ENCODE measurements around the gene CFAP20DC. TPM values are rescaled to one million over a fixed set of nuclear protein-coding genes. Genes with fewer than 3 reads are reported as not detected.
"Not testable (repeated sequence)": the region's sequence is repeated elsewhere in the genome, so short reads cannot be mapped to it uniquely, and the experiment has no call there.

CFAP20DC gene
- total RNA-seq, 2 experiments from 2014 or later: 1.0 to 1.4 TPM

DNA sequence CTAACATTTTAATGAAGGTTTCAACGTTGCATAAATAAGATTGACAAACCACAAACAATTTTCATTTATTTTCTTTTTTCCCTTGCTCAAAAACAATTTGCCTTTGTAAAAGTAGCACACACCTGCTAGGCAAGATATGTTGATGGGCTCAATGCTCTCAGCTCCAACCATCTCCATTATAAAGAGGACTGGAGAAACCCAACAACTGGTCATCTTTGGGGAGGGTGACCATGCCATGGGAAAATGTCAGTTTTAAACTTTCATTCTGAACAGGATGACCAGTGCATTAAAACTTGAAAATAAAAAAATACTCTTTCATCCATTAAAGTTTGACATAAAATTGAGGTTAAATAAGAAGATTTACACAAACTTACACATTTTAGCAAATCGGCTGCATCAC, 183.7 kb downstream of the CFAP20DC start:
- Mint-ChIP-seq H3K27ac (no peak overlapping the region), H3K4me3 (no peak overlapping the region), H3K27me3 (no peaks in the 10 kb centered on the region), H3K9me3 (ENCODE audit: low read depth) (no peaks in the 10 kb centered on the region), H3K4me1 (no peaks in the 10 kb centered on the region), H3K36me3 (no peaks in the 10 kb centered on the region)
- ATAC-seq (no peak), DNase-seq (no peak)
- CTCF ChIA-PET: no interaction called here

DNA sequence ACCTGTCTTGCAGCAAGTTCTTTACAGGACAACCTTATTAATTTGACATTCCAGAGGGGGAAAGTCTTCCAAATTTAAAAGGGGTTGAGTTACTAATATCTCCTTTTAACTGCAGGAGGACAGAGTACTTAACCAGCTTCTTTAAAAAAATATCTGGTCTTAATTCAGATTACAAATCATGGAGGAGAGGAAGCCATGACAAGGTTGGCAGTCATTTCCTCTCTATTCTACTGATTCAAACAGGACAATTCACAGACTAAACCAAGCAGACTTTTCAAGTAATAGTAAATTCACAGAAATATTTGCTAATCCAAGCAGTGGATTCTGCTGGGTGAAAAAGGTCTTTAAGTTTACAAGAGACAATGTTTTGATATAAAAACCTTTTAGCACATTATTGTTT, 185.3 kb downstream of the CFAP20DC start:
- Mint-ChIP-seq H3K27me3 (no peaks in the 10 kb centered on the region), H3K4me1 (no peaks in the 10 kb centered on the region), H3K4me3 (no peak overlapping the region), H3K9me3 (ENCODE audit: low read depth) (no peaks in the 10 kb centered on the region), H3K36me3 (no peaks in the 10 kb centered on the region), H3K27ac (no peak overlapping the region)
- ATAC-seq: no peak
- CTCF ChIA-PET: no interaction called here
- no peak for DNase-seq

DNA sequence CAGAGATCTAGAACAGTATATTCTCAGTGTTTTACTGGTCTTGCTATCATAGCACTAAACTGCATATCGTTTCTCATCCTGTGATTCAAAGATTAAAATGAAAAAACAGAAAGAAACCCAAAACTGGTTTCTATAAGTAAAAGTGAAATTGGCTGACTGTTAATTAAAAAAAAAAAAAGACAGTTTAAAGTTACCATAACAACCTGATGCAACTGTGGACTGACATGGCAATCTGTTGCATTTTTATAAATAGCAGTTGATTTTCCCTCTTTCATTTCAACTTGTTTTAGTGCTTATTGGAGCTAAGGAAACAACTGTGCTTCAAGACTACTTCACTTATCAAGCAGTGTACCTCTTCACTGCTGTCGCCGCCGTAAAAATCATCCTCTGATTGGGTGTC, 186.6 kb downstream of the CFAP20DC start:
- CTCF ChIA-PET: no interaction called here
- Mint-ChIP-seq H3K27me3 (no peaks in the 10 kb centered on the region), H3K4me1 (no peaks in the 10 kb centered on the region), H3K4me3 (no peak overlapping the region), H3K27ac (no peak overlapping the region), H3K36me3 (no peaks in the 10 kb centered on the region), H3K9me3 (ENCODE audit: low read depth) (no peaks in the 10 kb centered on the region)
- no peak for DNase-seq
- ATAC-seq: no peak

DNA sequence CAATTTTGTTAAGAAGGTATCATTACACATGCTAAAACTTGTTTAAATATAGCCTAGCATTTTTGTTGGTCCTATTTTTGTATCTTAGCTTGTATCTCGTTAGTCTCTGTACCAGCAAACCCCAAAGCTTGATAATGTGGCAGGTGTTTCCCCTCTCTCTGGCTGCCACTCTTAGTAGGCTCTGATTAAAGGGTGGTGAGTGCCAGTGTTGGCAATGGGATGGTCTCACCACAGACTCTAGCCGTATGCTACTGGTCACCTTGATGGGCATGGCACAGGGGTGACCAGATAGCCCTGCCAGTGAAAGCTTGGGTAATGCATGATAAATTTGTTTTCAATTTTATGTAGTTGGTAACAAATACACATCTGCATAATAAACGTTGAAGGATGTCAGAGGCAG, 188.3 kb downstream of the CFAP20DC start:
- no peaks in the 10 kb centered on the region for H3K36me3 Mint-ChIP-seq
- CTCF ChIA-PET: no interaction called here
- no peaks in the 10 kb centered on the region for H3K4me1 Mint-ChIP-seq
- H3K27ac Mint-ChIP-seq: no peak overlapping the region
- H3K9me3 Mint-ChIP-seq (ENCODE audit: low read depth): no peaks in the 10 kb centered on the region
- DNase-seq: no peak
- no peak overlapping the region for H3K4me3 Mint-ChIP-seq
- H3K27me3 Mint-ChIP-seq: no peaks in the 10 kb centered on the region
- no peak for ATAC-seq

DNA sequence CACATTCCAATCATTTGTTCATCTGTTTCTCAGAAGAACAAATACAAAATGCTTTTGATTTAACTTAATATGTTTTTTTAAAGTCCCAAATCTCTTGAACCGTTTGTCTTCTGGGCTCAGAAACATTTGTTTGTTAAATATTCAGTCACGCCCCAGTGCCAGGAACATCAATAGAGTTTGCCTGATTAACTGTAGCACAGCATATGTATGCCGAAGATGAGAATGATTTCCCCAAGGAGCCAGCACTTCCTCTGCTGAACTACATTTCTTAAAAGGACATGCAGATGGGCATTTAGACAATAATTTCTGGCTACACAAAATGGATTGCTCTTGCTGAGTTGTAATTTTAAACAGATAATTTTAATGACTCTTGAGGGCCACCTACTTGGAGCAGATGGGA, 191.7 kb downstream of the CFAP20DC start:
- ATAC-seq: no peak
- no peaks in the 10 kb centered on the region for H3K27me3 Mint-ChIP-seq
- H3K4me1 Mint-ChIP-seq: no peaks in the 10 kb centered on the region
- H3K36me3 Mint-ChIP-seq: no peaks in the 10 kb centered on the region
- H3K4me3 Mint-ChIP-seq: no peak overlapping the region
- no peak overlapping the region for H3K27ac Mint-ChIP-seq
- CTCF ChIA-PET: no interaction called here
- no peaks in the 10 kb centered on the region for H3K9me3 Mint-ChIP-seq (ENCODE audit: low read depth)
- no peak for DNase-seq

- no peaks in the 10 kb centered on the region for H3K9me3 Mint-ChIP-seq (ENCODE audit: low read depth)
- DNase-seq (no peak), ATAC-seq (no peak)
- H3K4me1 Mint-ChIP-seq: no peaks in the 10 kb centered on the region
- CTCF ChIA-PET: no interaction called here
- no peak overlapping the region for H3K27ac Mint-ChIP-seq
- no peaks in the 10 kb centered on the region for H3K27me3 Mint-ChIP-seq
- no peaks in the 10 kb centered on the region for H3K36me3 Mint-ChIP-seq
- no peak overlapping the region for H3K4me3 Mint-ChIP-seq
Measured at GRCh38 chr3:58857402-58857801, 192.4 kb downstream of the CFAP20DC start.

DNA sequence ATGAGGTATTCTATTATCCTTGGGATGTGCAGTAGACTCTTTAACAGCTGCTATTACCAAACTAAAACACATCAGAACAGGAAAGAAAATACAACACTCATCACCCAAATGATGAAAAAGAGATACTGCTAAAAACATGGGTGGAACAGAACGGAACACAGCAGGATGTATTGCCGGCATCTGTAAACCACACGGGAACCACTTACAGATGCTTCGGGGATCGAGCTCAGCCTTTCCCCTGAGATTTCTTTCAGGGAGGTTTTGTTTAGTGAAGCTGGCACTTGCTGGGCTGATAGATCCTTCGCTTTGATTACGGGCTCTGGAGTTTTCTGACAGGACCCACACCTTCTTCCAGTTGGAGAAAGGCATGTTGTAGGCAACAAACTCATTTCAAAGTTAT, 201.0 kb downstream of the CFAP20DC start:
- H3K36me3 Mint-ChIP-seq: no peaks in the 10 kb centered on the region

DNA sequence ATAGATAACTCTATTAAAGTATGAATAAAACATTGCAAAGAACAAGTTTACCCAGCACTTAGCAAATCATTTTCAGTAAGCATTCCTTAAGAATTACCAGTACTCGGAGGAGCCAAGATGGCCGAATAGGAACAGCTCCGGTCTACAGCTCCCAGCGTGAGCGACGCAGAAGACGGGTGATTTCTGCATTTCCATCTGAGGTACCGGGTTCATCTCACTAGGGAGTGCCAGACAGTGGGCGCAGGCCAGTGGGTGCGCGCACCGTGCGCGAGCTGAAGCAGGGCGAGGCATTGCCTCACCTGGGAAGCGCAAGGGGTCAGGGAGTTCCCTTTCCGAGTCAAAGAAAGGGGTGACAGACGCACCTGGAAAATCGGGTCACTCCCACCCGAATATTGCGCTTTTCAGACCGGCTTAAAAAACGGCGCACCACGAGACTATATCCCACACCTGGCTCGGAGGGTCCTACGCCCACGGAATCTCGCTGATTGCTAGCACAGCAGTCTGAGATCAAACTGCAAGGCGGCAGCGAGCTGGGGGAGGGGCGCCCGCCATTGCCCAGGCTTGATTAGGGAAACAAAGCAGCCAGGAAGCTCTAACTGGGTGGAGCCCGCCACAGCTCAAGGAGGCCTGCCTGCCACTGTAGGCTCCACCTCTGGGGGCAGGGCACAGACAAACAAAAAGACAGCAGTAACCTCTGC, 207.6 kb downstream of the CFAP20DC start:
- CTCF ChIA-PET: not testable (repeated sequence)

More for the DNA sequence above, 201.0 kb downstream of the CFAP20DC start:
- H3K9me3 Mint-ChIP-seq (ENCODE audit: low read depth): no peaks in the 10 kb centered on the region
- CTCF ChIA-PET: no interaction called here
- DNase-seq: no peak
- ATAC-seq: no peak
- H3K27me3 Mint-ChIP-seq: no peaks in the 10 kb centered on the region
- H3K4me1 Mint-ChIP-seq: no peaks in the 10 kb centered on the region
- no peak overlapping the region for H3K4me3 Mint-ChIP-seq
- no peak overlapping the region for H3K27ac Mint-ChIP-seq

DNA sequence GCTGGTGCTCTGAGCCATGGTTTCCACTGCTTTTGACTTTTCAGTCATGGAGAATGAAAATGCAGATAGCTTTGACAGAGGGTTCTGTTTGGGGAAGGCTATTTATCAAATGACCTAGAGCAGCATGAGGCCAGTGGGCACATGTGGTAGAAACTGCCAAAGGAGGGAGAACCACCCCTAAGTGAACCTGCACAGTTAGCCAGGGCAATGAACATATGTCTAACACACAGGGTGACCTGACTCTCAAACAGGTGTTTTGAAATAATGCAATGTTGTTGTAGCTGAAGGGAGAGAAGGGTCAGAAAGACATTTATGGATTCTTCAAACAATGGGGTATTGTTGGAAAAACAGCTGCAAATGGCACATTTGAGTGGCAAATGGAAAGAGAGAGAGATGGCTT, 208.9 kb downstream of the CFAP20DC start:
- Mint-ChIP-seq H3K27ac (no peak overlapping the region), H3K9me3 (ENCODE audit: low read depth) (no peaks in the 10 kb centered on the region), H3K4me1 (no peaks in the 10 kb centered on the region), H3K27me3 (peaks cover 2% of the 10 kb centered on the region), H3K4me3 (no peak overlapping the region), H3K36me3 (no peaks in the 10 kb centered on the region)
- ATAC-seq (no peak), DNase-seq (no peak)
- CTCF ChIA-PET: no interaction called here

More for the DNA sequence above, 207.6 kb downstream of the CFAP20DC start:
- not testable (repeated sequence) for H3K4me1 Mint-ChIP-seq; H3K4me3 Mint-ChIP-seq; H3K27me3 Mint-ChIP-seq; H3K9me3 Mint-ChIP-seq (ENCODE audit: low read depth); H3K27ac Mint-ChIP-seq; DNase-seq; ATAC-seq; H3K36me3 Mint-ChIP-seq

DNA sequence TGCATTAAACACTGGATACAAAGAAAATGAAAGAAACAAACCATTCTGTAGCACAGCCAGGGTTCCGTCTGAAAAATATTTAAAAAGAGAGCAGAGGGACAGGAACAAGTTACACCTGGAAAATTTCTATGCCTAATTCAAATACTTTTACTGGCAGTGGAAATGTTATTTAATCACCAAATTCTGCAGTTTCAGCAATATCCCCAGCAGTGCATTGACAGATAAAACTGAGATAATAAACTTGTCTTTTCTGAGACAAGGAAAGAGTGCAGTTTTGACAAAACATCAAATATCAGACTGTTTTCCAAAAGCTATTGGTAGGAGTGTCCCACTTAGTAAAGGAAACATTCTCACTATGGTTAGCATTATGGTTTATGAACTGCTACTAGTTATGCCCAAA, 209.9 kb downstream of the CFAP20DC start:
- H3K27ac Mint-ChIP-seq: no peak overlapping the region
- H3K4me1 Mint-ChIP-seq: no peaks in the 10 kb centered on the region
- CTCF ChIA-PET: no interaction called here
- no peaks in the 10 kb centered on the region for H3K9me3 Mint-ChIP-seq (ENCODE audit: low read depth)
- H3K36me3 Mint-ChIP-seq: no peaks in the 10 kb centered on the region
- no peak for DNase-seq
- H3K27me3 Mint-ChIP-seq: peaks cover 2% of the 10 kb centered on the region
- no peak for ATAC-seq
- no peak overlapping the region for H3K4me3 Mint-ChIP-seq

DNA sequence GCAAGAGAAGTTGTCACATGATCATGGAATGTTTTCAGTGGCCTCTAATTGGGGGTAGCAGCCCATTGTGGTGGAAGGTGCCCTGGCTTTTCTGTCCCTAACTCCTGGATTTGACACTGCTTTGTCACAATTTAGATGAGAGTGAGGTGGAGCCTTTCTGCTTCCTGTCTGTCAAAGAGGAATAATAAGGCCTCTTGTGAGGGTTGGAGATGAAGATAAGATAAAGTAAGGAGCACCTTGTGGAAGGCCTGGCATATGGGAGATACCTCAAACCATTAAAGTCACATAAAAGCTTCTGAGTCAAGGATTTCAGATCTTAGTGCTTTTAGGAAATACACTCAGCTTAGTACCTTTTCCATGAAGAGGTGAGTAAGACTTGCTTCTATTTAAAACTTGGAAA, 210.6 kb downstream of the CFAP20DC start:
- H3K4me3 Mint-ChIP-seq: no peak overlapping the region
- no peak overlapping the region for H3K27ac Mint-ChIP-seq
- no peaks in the 10 kb centered on the region for H3K36me3 Mint-ChIP-seq
- H3K9me3 Mint-ChIP-seq (ENCODE audit: low read depth): no peaks in the 10 kb centered on the region
- H3K27me3 Mint-ChIP-seq: peaks cover 2% of the 10 kb centered on the region
- ATAC-seq (no peak), DNase-seq (no peak)
- CTCF ChIA-PET: interaction anchor here (0.6 kb wide), 1 partner anchor 21 kb away, joined by 3 read pairs; no protein-coding TSS in a partner anchor
- no peaks in the 10 kb centered on the region for H3K4me1 Mint-ChIP-seq

- Mint-ChIP-seq H3K27me3 (peaks cover 2% of the 10 kb centered on the region), H3K4me1 (no peaks in the 10 kb centered on the region), H3K36me3 (no peaks in the 10 kb centered on the region), H3K4me3 (no peak overlapping the region), H3K27ac (no peak overlapping the region), H3K9me3 (ENCODE audit: low read depth) (no peaks in the 10 kb centered on the region)
- DNase-seq: no peak
- CTCF ChIA-PET: interaction anchor here (0.6 to 1.0 kb wide), 3 partner anchors 13 to 270 kb away, joined by 3 read pairs; no protein-coding TSS in a partner anchor
- no peak for ATAC-seq
Measured at GRCh38 chr3:58837856-58838255, 212.0 kb downstream of the CFAP20DC start.

GRCh38 chr3:58837141-58837843, 212.5 kb downstream of the CFAP20DC start:
- H3K27me3 Mint-ChIP-seq: peaks cover 2% of the 10 kb centered on the region
- H3K9me3 Mint-ChIP-seq (ENCODE audit: low read depth): no peaks in the 10 kb centered on the region
- CTCF ChIA-PET: interaction anchor here (0.6 to 1.0 kb wide), 3 partner anchors 13 to 269 kb away, joined by 3 read pairs; no protein-coding TSS in a partner anchor
- no peak overlapping the region for H3K27ac Mint-ChIP-seq
- DNase-seq (no peak), ATAC-seq (no peak)
- no peaks in the 10 kb centered on the region for H3K36me3 Mint-ChIP-seq
- H3K4me3 Mint-ChIP-seq: no peak overlapping the region
- no peaks in the 10 kb centered on the region for H3K4me1 Mint-ChIP-seq

DNA sequence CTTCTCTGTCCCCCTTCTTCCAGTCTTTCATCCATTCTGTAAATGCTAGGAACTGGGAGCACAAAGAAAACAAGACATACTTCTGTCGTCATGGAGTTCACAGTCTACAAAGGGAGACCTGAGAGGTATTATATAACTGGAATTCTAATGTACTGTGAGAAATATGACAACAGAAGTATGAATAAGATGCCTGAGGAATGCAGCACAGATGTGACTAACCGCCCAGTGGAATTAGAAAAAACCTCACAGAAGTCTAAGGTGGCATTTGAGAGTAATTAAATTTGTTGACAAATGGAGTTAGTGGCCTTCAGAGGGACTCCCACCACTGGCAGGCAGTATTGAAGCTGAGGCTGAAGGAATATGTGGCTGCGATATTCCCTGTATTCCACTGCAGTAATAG, 214.7 kb downstream of the CFAP20DC start:
- Mint-ChIP-seq H3K27ac (no peak overlapping the region), H3K36me3 (no peaks in the 10 kb centered on the region), H3K4me1 (no peaks in the 10 kb centered on the region), H3K9me3 (ENCODE audit: low read depth) (no peaks in the 10 kb centered on the region), H3K4me3 (no peak overlapping the region), H3K27me3 (peaks cover 2% of the 10 kb centered on the region)
- DNase-seq: no peak
- CTCF ChIA-PET: no interaction called here
- ATAC-seq: no peak
